ENCODE data around the gene MYOT.

Gene MYOT

GRCh38 chr5:137866541-137867388, 895 bp upstream of the MYOT start:
- H3K4me3 ChIP-seq (ENCODE audit: low read length), result no peak overlapping the region
- no peak for DNase-seq (ENCODE audit: low read depth)
- TF ChIP-seq CTCF (conservative IDR thresholded peaks at IDR 0.05; ENCODE audit: low read depth, low read length), result no peak

- H3K4me3 ChIP-seq (ENCODE audit: low read length), result no peak overlapping the region
- no peak for DNase-seq (ENCODE audit: low read depth)
Observed at GRCh38 chr5:137870647-137871339, 3.1 kb downstream of the MYOT start.

GRCh38 chr5:137871571-137871970, 3.9 kb downstream of the MYOT start:
- no peak for TF ChIP-seq CTCF (conservative IDR thresholded peaks at IDR 0.05; ENCODE audit: low read depth, low read length)
- no peak for DNase-seq (ENCODE audit: low read depth)
- H3K4me3 ChIP-seq (ENCODE audit: low read length), result no peak overlapping the region

More at GRCh38 chr5:137870647-137871339, 3.1 kb downstream of the MYOT start:
- no peak for TF ChIP-seq CTCF (conservative IDR thresholded peaks at IDR 0.05; ENCODE audit: low read depth, low read length)

- TF ChIP-seq CTCF (conservative IDR thresholded peaks at IDR 0.05; ENCODE audit: low read depth, low read length), result no peak
- H3K4me3 ChIP-seq (ENCODE audit: low read length), result no peak overlapping the region
- no peak for DNase-seq (ENCODE audit: low read depth)
Observed at GRCh38 chr5:137872466-137872865, 4.8 kb downstream of the MYOT start.

DNA sequence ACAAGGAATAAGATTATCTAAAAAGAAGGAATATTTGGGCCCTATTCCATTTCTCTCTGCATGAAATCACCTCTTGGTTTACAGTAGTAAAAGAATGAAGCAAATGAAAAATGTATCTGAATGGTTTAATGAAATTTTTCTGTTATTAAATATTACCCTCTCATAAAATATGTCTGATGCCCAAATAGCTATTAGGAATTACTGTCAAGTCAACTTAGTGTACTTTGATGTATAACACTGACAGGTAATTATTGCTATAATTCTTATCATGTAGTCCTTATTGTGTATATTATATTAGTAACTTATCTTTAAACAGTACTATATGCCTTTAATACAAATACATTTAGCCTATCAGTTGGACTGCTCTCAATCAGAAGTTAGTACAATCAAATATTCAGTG, 8.4 kb downstream of the MYOT start:
- no peak overlapping the region for H3K4me3 ChIP-seq (ENCODE audit: low read length)
- no peak for TF ChIP-seq CTCF (conservative IDR thresholded peaks at IDR 0.05; ENCODE audit: low read depth, low read length)
- DNase-seq (ENCODE audit: low read depth), result no peak

DNA sequence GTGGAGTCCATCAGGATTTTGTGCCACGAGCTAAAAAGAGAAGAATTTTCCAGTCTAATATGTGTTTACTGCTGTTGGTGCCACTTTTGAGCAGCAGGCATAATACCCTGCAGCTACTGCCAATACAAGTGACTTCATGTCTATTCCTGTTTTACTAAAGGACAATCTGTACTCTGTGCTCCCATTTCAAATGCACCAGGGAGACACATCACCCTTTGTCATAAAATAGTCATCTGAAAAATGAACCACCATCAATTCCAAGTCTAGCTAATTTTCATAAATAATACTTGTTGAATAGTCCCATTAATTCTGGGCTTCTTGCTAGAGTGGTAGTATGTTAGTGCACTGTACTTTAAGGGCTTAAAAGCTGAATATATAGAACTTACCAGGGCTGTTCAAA, 12.7 kb downstream of the MYOT start:
- no peak for TF ChIP-seq CTCF (conservative IDR thresholded peaks at IDR 0.05; ENCODE audit: low read depth, low read length)
- DNase-seq (ENCODE audit: low read depth), result no peak
- no peak overlapping the region for H3K4me3 ChIP-seq (ENCODE audit: low read length)
